ENCODE measurements around the gene SYT2.
"Not testable (repeated sequence)": the region's sequence is repeated elsewhere in the genome, so short reads cannot be mapped to it uniquely, and the experiment has no call there.

The SYT2 gene

DNA sequence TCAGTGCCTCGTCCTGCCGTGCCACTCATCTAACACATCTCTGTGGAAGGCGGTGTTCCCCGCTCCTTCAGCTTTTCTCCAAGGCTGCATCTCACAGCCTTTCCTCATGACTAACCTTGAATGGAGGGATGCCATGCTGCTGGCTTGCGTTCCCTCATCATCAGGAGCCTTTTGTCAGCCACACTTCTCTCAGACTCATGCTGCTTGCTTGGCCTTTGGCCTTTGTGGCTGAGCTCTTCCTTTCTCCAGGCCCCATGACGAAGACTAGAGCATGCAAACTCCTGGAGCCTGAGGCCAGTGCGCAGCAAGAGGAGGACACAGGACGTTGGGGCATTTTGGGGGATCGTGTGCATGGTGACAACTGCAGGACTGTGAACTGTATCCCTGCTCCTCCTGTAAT is 70.8 kb downstream of the SYT2 start:
- no peak for DNase-seq

- not testable (repeated sequence) for DNase-seq
These were observed 71.5 kb downstream of the SYT2 start for GRCh38 chr1:202638701-202639305.

DNA sequence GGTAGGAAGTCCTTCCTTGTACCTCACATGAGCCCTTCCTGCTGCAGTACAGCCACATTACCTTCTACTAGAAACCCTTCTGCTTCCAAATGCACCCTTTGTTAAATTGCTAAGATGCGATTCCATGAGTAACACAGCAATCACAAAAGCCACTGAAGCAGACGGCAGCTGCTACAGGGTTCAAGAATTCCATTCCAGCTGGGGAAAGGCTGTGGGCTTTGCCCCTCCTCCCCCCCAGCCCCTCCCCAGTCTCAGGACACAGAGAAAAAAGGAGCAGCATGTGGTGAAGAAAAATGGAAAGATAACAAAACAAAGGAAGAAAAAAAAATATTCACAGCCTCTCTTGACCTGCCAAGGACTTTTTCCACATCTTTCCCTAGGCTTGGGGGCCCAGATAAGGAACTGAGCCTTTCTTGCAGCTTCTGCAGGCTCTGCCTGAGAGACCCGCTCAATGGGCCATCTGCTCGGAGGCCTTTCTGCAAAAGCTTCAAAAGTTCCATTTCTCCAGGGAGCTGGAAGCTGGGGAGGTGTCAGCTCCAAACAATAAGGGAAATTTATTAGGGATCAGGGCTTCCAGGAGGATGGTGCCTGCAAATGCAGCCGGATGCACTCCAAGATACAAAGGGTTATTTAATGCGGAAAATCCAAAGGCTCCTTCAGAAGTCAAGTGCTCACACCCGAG is 72.1 kb downstream of the SYT2 start:
- no peak for DNase-seq

- not testable (repeated sequence) for DNase-seq
These were observed 72.8 kb downstream of the SYT2 start for GRCh38 chr1:202637321-202638018.

GRCh38 chr1:202636171-202636570 is 74.1 kb downstream of the SYT2 start:
- not testable (repeated sequence) for DNase-seq

DNA sequence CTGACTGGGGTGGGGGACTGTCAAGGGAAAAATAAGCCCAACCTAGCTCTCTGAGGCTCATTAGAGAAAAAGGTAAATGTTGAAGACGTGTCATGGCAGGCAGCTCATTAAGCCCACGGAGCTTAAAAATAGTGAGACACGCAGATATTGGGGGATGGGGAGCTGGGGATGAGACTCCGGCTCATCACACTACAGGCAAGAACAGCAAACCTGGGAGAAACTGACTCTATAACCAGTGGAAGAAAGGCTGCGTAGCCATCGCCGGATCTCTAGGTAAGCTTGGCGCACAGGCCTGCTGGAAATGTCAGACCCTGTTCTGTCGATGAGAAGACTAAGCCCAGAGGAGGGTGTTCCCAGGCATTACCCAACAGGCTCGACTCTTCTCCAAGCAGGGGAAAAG is 78.0 kb downstream of the SYT2 start:
- no peak for DNase-seq

GRCh38 chr1:202631076-202631923 is 79.0 kb downstream of the SYT2 start:
- DNase-seq = no peak

GRCh38 chr1:202630541-202630940 is 79.7 kb downstream of the SYT2 start:
- no peak for DNase-seq

DNA sequence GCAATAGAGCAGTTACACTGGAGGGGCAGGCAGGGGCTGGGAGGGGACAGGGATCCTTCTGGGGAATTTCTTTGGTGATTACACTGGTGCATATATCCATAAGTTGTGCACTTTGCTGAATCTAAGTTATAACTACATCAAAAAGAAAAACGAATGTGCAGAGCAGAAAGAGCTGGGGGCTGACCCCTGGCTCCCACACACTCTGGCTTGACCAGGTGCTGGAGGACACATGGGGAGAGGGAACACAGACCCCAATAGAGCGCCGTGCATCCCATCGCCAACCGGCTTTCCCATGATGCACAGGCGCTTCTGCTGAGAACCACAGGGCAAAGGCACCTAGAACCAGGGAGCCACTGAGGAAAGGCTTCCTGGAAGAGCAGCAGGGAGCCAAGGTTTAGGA is 80.2 kb downstream of the SYT2 start:
- DNase-seq = not testable (repeated sequence)

GRCh38 chr1:202629257-202629811 is 80.9 kb downstream of the SYT2 start:
- DNase-seq = not testable (repeated sequence)

- DNase-seq = no peak
These were observed 81.5 kb downstream of the SYT2 start for GRCh38 chr1:202628646-202629215.

- no peak for DNase-seq
These were observed 82.3 kb downstream of the SYT2 start for GRCh38 chr1:202627841-202628565.

GRCh38 chr1:202627036-202627435 is 83.2 kb downstream of the SYT2 start:
- not testable (repeated sequence) for DNase-seq

GRCh38 chr1:202625416-202626360 is 84.6 kb downstream of the SYT2 start:
- peak; percentile 63 for DNase-seq

- DNase-seq = no peak
These were observed 85.5 kb downstream of the SYT2 start for GRCh38 chr1:202624781-202625108.

GRCh38 chr1:202624088-202624780 is 86.0 kb downstream of the SYT2 start:
- DNase-seq = no peak

- DNase-seq = not testable (repeated sequence)
These were observed 86.8 kb downstream of the SYT2 start for GRCh38 chr1:202623476-202623875.

DNA sequence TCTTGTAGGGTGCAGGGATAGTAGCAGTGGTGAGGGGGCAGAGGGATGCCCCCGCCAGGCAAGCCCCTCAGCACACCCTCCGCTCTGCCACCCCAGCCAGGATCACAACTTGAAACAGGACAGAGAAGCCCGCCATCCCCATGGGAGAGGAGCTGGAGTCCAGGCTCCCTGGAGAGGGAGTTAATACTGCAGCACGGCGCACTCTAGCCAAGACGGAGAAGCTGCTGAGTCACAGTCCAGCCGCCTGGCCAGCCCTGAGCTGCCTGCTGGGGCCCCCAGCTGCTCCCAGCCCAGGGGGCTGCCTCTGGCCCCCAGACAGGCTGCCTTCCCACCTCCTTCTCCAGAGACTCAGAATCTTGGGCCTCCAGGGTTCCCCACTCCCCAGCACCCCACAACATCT is 87.2 kb downstream of the SYT2 start:
- DNase-seq = no peak

GRCh38 chr1:202622388-202622787 is 87.9 kb downstream of the SYT2 start:
- DNase-seq = no peak

- DNase-seq = no peak
These were observed 88.8 kb downstream of the SYT2 start for GRCh38 chr1:202621446-202621845.
